GM19468 (cell line): ENCODE data around the gene OTUD4.
"Not testable (repeated sequence)": the region's sequence is repeated elsewhere in the genome, so short reads cannot be mapped to it uniquely, and the experiment has no call there.

ENCODE experiments used
- ATAC-seq: cut with Tn5 transposase; IDR thresholded peaks from one replicate; pipeline ENCODE4 v1.9.1; 2021; ENCODE audit warnings: mild to moderate bottlenecking, moderate library complexity, moderate number of reproducible peaks; ENCODE audit not compliant: unreplicated experiment; ENCODE audit errors: extremely low read depth

The OTUD4 gene

GRCh38 chr4:145181091-145181501 lies 707 bp upstream of the OTUD4 start:
- ATAC-seq, result no peak

DNA sequence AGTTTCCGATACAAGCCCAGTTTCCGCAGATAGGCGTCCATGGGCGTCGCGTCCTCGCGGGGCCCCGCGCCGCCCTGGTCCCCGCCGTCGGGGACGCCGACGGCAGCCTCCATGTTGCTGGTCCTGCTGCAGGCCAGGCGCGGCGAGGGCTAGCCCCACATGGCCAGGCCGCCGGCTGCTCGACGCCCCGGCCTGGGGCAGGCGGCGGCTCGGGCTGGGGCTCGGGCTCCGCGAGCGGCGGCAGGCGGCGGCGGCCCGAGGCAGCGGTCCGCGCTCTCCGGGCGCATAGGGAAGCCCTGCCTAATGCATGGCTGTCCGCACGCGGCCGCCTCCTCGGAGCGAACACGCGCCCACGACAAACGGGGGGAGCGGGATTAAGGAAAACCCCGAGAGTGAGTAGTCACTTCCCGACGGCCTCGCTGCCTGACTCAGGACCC lies 510 bp downstream of the OTUD4 start:
- ATAC-seq, result peak; percentile 2

- ATAC-seq, result peak; percentile 7
Measured at GRCh38 chr4:145179281-145179860, 1.0 kb downstream of the OTUD4 start.

DNA sequence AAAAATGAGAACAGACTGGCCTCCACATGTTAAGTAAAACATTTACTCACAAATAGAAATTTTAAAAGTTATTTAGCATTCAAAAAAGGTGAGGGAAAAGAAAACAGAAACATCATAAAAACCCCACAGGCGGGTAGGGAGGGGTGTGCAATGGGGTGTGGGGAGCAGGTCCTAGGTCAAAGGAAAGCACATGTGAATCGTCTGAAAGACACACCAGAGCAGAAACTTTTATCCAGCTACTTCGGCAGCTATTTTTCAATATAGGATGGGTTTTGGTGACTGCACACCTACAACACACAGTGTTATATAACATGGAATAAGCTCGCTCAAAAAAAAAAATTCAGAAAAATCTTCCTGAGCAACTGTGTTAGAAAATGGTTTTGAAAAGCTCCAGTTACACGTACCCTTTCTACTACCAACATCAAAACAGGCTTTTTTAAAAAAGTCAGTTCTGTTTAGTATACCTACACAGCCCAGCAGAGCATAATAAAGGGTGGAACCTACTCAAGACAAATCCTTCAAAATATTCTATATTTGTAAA lies 1.6 kb downstream of the OTUD4 start:
- ATAC-seq, result no peak

DNA sequence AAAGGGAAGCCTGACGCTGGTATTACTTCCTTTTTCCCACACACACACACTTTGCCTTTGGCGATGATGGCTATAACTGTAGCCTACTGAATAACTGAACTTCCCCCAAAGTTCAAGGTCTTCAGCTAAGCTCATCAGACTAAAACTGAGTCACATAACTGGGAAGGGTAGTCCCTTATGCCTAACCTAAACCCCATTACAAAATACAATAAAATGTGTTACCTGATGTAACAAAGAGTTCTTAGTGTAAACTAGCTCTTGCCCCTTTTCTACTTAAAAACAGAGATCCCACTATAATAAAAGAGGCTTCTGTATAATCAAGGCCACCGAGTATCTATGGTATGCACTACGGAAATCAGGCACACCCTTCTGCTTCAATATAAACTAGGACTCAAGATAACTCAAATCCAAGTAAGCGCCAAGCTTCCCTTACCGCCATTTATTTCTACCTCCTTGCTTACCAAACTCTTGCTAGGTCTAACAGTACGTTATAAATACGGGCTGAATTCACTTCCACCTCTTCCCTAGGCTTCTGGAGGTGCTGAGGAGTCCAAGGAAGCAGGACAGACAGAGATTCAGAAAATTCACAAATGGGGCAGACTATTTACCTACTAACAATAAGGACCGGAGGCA lies 2.4 kb downstream of the OTUD4 start:
- ATAC-seq, result no peak

DNA sequence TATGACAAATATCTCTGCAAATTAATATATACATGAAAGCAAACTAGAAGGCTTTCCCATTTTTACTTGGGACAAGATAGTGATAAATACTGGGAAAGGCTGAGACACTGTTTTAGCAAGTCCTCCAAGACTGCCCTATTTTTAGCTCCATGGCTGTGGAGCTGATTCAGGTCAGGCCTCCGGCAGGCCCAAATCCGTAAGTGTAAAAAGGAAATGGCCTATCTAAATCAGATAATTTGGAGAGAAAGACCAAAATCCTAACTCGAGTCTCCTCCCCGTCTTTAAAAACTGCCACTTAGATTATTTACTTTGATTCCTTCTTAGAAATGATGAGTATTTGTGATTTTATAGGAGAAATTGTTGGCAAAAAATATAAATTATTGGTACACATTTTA lies 2.9 kb downstream of the OTUD4 start:
- ATAC-seq, result no peak

DNA sequence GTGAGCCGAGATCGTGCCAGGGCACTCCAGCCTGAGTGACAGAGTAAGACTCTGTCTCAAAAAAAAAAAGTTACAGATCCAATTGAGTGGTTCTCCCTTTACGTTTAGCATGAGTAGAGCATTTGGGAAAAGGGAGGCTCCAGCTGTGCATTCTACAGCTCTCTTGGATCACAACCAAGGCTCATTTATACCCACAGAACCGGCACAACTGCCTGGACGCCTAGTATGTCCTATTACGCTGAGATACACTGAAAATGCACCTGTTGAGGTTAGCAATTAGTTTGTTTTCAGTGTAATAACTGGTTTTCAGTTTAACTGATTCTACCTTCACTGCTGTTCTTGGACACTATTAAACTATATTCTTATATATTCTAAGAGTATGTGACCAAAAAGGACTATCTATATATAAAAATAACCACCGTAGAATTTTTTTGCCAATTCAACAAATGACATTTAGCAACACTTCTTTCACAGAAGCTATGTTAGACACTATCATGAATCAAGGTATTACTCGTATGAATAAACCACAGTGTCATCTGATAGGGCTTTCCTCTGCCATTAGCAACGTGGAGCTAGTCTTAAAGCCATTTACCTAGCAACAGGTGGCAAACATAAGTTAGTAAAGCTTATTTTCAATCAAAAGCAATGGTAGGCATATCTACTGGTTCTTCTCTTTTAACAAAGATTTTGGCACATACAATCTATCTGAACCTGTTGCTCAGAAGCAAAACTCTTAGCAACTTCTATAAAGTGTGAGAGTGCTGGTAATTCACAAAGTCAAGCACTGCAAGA lies 3.6 kb downstream of the OTUD4 start:
- ATAC-seq, result no peak

- no peak for ATAC-seq
Measured at GRCh38 chr4:145171911-145172310, 8.5 kb downstream of the OTUD4 start.

DNA sequence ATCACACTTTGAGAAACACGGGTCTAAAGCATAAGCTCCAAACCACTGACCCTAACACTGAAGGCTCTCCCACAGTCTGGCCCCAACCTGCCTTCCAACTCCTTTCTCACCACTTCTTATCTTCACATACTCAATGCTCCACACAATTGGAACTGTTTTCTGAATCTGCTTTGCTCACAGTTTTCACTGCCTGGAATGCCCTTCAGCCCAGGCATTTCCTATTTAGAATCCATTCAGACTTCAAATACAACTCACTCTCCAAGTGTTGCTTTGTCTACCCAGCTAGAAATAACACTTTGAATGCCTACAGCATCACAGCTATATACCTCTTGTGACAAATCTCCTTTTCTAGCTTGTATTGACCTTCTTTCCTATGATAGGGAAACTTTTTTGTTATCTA lies 10.2 kb downstream of the OTUD4 start:
- no peak for ATAC-seq

- no peak for ATAC-seq
Measured at GRCh38 chr4:145168581-145169187, 11.7 kb downstream of the OTUD4 start.

GRCh38 chr4:145167887-145168286 lies 12.5 kb downstream of the OTUD4 start:
- no peak for ATAC-seq

DNA sequence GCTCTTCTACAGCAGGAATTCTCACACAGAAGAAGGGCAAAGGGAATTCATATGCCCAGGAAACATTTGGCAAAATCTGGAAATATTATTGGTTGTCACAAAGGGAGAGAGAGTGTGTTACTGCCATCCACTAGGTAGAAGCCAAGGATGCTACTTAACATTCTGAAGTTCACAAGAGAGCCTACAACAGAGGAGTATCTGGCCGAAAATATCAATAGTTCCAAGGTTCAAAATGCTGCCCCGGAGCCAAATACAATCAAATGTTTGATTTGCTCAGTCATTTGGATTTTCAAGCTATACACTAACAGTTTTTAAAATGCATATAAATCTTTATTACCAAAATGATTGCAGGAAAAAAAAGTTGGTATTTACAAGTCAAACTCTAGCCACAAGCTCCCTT lies 18.8 kb downstream of the OTUD4 start:
- ATAC-seq, result no peak

DNA sequence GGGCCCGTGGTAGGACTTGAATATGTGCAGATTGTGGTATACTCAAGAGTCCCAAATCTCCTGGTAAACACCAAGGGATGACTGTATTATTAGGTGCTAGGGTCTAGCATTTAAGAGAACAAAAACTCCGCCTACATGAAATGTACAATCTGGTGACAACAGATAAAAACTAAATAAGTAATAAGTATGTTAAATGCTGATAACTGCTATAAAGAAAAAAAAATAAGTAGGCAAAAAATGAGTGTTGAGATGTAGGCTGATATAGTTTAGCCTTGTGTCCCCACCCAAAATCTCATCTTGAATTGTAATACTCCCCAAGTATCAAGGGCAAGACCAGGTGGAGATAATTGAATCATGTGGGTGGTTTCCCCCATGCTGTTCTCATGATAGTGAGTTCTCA lies 23.4 kb downstream of the OTUD4 start:
- no peak for ATAC-seq

GRCh38 chr4:145155268-145155870 lies 25.0 kb downstream of the OTUD4 start:
- no peak for ATAC-seq

- ATAC-seq, result no peak
Measured at GRCh38 chr4:145154573-145154972, 25.8 kb downstream of the OTUD4 start.

GRCh38 chr4:145153904-145154298 lies 26.5 kb downstream of the OTUD4 start:
- ATAC-seq, result no peak

DNA sequence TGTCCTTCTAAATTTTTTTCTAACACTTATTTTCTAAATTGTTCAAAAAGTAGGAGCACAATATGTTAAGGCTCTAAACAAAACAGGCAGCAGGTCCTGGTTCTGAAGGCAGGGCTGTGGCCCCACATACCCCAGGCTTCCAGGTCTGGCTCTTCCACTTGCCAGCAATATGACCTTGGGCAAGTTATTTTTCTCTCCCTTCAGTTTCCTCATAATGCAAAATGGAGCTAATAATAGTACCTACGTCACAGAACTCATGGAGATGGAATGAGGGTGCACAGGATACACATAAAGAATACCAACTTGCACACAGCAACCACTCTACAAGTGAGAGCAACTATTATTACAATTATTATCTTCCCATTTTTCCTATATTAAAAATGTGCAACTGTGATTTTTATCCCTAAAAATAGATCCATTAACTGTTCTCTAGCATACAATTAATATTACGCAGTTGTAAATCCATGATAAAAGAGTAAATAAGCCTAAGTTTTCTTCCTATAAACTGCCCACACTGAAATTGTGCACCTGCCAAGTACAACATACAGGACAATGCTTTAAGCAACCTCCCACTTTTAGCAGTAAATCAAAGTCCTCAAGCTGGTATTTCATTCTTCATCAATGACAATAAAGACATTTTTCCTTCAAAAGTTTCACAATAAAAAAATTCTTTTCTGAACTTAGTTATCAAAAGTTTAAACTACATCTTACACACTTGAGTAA lies 27.0 kb downstream of the OTUD4 start:
- no peak for ATAC-seq

DNA sequence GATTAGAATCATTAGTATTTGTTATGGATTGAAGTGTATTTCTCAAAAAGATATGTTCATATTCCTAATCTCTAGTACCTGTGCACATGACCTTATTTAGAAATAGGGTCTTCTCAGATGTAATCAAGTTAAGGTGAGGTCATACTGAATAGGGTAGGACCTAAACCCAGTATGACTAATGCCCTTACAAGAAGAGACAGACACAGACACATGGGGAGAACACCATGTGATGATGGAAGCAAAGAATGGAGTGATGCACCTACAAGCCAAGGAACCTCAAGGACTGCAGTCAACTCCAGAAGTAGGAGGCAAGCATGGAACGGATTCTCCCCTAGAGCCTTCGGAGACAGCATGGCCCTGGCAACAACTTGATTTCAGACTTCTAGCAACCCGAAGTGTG lies 31.4 kb downstream of the OTUD4 start:
- ATAC-seq, result no peak

- not testable (repeated sequence) for ATAC-seq
Measured at GRCh38 chr4:145136219-145136618, 44.2 kb downstream of the OTUD4 start.
